Neural progenitor cell (in vitro differentiated cells): ENCODE data around the gene HTT. TPM values are rescaled to one million over a fixed set of nuclear protein-coding genes. Genes with fewer than 3 reads are reported as not detected.
A peak's percentile ranks its signal among the peaks of the same experiment; 100 is the strongest.

ENCODE experiments used
- DNase-seq: peaks from one replicate; pipeline ENCODE4 v3.0.0-alpha.2; 2016; ENCODE audit warnings: low spot score
- H2AFZ ChIP-seq: fragments of 200-600 bp; sonication (generic); replicated peaks from 2 replicates; pipeline ENCODE4 v1.6.1; 2016; ENCODE audit warnings: antibody characterized with exemption
- H3F3A ChIP-seq: fragments of 200-600 bp; sonication (generic); 2 replicates; pipeline ENCODE4 v1.6.1; 2016; ENCODE audit warnings: antibody characterized with exemption, low read depth
- H3K27ac ChIP-seq: fragments of 200-600 bp; sonication (generic); 2 replicates; pipeline ENCODE4 v1.5.1; 2016; ENCODE audit warnings: mild to moderate bottlenecking
- H3K27me3 ChIP-seq: fragments of 200-600 bp; sonication (generic); 2 replicates; pipeline ENCODE4 v1.6.1; 2016; ENCODE audit warnings: mild to moderate bottlenecking, moderate library complexity
- H3K36me3 ChIP-seq: fragments of 200-600 bp; sonication (generic); 2 replicates; pipeline ENCODE4 v1.5.1; 2016
- H3K4me1 ChIP-seq: fragments of 200-600 bp; sonication (generic); 2 replicates; pipeline ENCODE4 v1.6.1; 2016; ENCODE audit warnings: mixed run types
- H3K4me2 ChIP-seq: fragments of 200-600 bp; sonication (generic); 2 replicates; pipeline ENCODE4 v1.6.1; 2016
- H3K4me3 ChIP-seq: fragments of 200-600 bp; sonication (generic); 2 replicates; pipeline ENCODE4 v1.5.1; 2016
- H3K79me2 ChIP-seq: fragments of 200-600 bp; sonication (generic); 2 replicates; pipeline ENCODE4 v1.6.1; 2016; ENCODE audit warnings: low read depth
- H3K9ac ChIP-seq: fragments of 200-600 bp; sonication (generic); 2 replicates; pipeline ENCODE4 v1.6.1; 2016
- H3K9me3 ChIP-seq: fragments of 200-600 bp; sonication (generic); 2 replicates; pipeline ENCODE4 v1.5.1; 2016; ENCODE audit warnings: low read depth
- H4K20me1 ChIP-seq: fragments of 200-600 bp; sonication (generic); 2 replicates; pipeline ENCODE4 v1.6.1; 2016; ENCODE audit warnings: low read depth
- H3K27ac Mint-ChIP-seq: 3 replicates; pipeline ENCODE4 v1.8.0; 2021; ENCODE audit warnings: mixed read lengths
- H3K27me3 Mint-ChIP-seq: 2 replicates; pipeline ENCODE4 v1.8.0; 2022; ENCODE audit warnings: low read depth, mild to moderate bottlenecking, inconsistent platforms, moderate library complexity, mixed read lengths; ENCODE audit not compliant: insufficient read depth
- H3K36me3 Mint-ChIP-seq: 3 replicates; pipeline ENCODE4 v1.8.0; 2021; ENCODE audit warnings: mixed read lengths
- H3K4me1 Mint-ChIP-seq: 3 replicates; pipeline ENCODE4 v1.8.0; 2021; ENCODE audit warnings: mixed read lengths
- H3K4me3 Mint-ChIP-seq: 3 replicates; pipeline ENCODE4 v1.8.0; 2021; ENCODE audit warnings: mild to moderate bottlenecking, moderate library complexity, mixed read lengths
- H3K9me3 Mint-ChIP-seq: 3 replicates; pipeline ENCODE4 v1.8.0; 2020; ENCODE audit warnings: mixed read lengths
- CTCF ChIP-seq: fragments of 200-600 bp; sonication (generic); IDR thresholded peaks from 2 replicates; pipeline ENCODE4 v1.5.1; 2017; ENCODE audit warnings: antibody characterized with exemption, mild to moderate bottlenecking
- EZH2 ChIP-seq: fragments of 200-600 bp; sonication (generic); IDR thresholded peaks from 2 replicates; pipeline ENCODE4 v1.6.1; 2017; ENCODE audit warnings: antibody characterized with exemption, mild to moderate bottlenecking, moderate library complexity
- EZH2phosphoT487 ChIP-seq: fragments of 200-600 bp; sonication (generic); IDR thresholded peaks from 2 replicates; pipeline ENCODE4 v1.6.1; 2017; ENCODE audit warnings: antibody characterized with exemption
- total RNA-seq: library from RNA; depleted of rRNA; stranded (reverse); fragments of >200 nt; gene quantifications from 2 replicates; pipeline ENCODE4 v1.2.3, GENCODE V29; 2015; ENCODE audit warnings: low replicate concordance

Gene HTT
- total RNA-seq, 1 donor from 2014 or later: 38.9 TPM

DNA sequence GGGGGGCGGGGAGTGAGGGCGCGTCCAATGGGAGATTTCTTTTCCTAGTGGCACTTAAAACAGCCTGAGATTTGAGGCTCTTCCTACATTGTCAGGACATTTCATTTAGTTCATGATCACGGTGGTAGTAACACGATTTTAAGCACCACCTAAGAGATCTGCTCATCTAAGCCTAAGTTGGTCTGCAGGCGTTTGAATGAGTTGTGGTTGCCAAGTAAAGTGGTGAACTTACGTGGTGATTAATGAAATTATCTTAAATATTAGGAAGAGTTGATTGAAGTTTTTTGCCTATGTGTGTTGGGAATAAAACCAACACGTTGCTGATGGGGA is 1.1 kb downstream of the HTT start:
- Histone ChIP-seq H4K20me1 (peaks cover 51% of the 10 kb centered on the region), H3K9ac (peak overlapping the region; percentile 87), H3K4me3 (peak overlapping the region; percentile 95), H3K79me2 (peaks cover 57% of the 10 kb centered on the region), H3K27me3 (no peaks in the 10 kb centered on the region), H3F3A (peaks cover 12% of the 10 kb centered on the region), H3K4me2 (peak overlapping the region; percentile 89), H3K27ac (no peak overlapping the region), H3K36me3 (no peaks in the 10 kb centered on the region), H3K4me1 (peaks cover 16% of the 10 kb centered on the region), H2AFZ (no peak overlapping the region), H3K9me3 (no peaks in the 10 kb centered on the region)
- no peak for DNase-seq
- TF ChIP-seq CTCF: no peak
- TF ChIP-seq EZH2phosphoT487: no peak
- TF ChIP-seq EZH2: no peak
- peaks cover 15% of the 10 kb centered on the region for H3K4me1 Mint-ChIP-seq
- peaks cover 5% of the 10 kb centered on the region for H3K27me3 Mint-ChIP-seq
- H3K9me3 Mint-ChIP-seq: no peaks in the 10 kb centered on the region
- peak overlapping the region; percentile 97 for H3K4me3 Mint-ChIP-seq
- H3K36me3 Mint-ChIP-seq: peaks cover 4% of the 10 kb centered on the region
- H3K27ac Mint-ChIP-seq: peak overlapping the region; percentile 5

- Mint-ChIP-seq H3K9me3 (no peaks in the 10 kb centered on the region), H3K27me3 (peaks cover 4% of the 10 kb centered on the region), H3K36me3 (peaks cover 7% of the 10 kb centered on the region), H3K4me3 (no peak overlapping the region), H3K4me1 (peaks cover 15% of the 10 kb centered on the region), H3K27ac (no peak overlapping the region)
- Histone ChIP-seq H3K4me1 (peaks cover 16% of the 10 kb centered on the region), H4K20me1 (peaks cover 69% of the 10 kb centered on the region), H3K27me3 (no peaks in the 10 kb centered on the region), H3K79me2 (peaks cover 79% of the 10 kb centered on the region), H3K9me3 (no peaks in the 10 kb centered on the region), H3K9ac (no peak overlapping the region), H3K4me2 (no peak overlapping the region), H3F3A (peaks cover 12% of the 10 kb centered on the region), H3K4me3 (no peak overlapping the region), H3K27ac (no peak overlapping the region), H2AFZ (no peak overlapping the region), H3K36me3 (no peaks in the 10 kb centered on the region)
- no peak for DNase-seq
- no peak for TF ChIP-seq EZH2phosphoT487
- TF ChIP-seq CTCF: no peak
- no peak for TF ChIP-seq EZH2
Observed at GRCh38 chr4:3077796-3078195, 3.3 kb downstream of the HTT start.

DNA sequence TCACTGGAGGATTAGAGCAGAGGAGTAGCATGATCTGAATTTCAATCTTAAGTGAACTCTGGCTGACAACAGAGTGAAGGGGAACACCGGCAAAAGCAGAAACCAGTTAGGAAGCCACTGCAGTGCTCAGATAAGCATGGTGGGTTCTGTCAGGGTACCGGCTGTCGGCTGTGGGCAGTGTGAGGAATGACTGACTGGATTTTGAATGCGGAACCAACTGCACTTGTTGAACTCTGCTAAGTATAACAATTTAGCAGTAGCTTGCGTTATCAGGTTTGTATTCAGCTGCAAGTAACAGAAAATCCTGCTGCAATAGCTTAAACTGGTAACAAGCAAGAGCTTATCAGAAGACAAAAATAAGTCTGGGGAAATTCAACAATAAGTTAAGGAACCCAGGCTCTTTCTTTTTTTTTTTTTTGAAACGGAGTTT is 5.2 kb downstream of the HTT start:
- Histone ChIP-seq H3K79me2 (peaks cover 98% of the 10 kb centered on the region), H3K27me3 (no peaks in the 10 kb centered on the region), H4K20me1 (peaks cover 79% of the 10 kb centered on the region), H3K4me1 (peaks cover 9% of the 10 kb centered on the region), H3K4me2 (no peak overlapping the region), H2AFZ (no peak overlapping the region), H3K36me3 (no peaks in the 10 kb centered on the region), H3K4me3 (no peak overlapping the region), H3K9ac (no peak overlapping the region), H3K9me3 (no peaks in the 10 kb centered on the region), H3F3A (peaks cover 12% of the 10 kb centered on the region), H3K27ac (no peak overlapping the region)
- Mint-ChIP-seq H3K27me3 (no peaks in the 10 kb centered on the region), H3K9me3 (no peaks in the 10 kb centered on the region), H3K4me3 (no peak overlapping the region), H3K4me1 (peaks cover 15% of the 10 kb centered on the region), H3K36me3 (peaks cover 8% of the 10 kb centered on the region), H3K27ac (no peak overlapping the region)
- TF ChIP-seq EZH2phosphoT487 (no peak), EZH2 (no peak)
- DNase-seq: no peak

DNA sequence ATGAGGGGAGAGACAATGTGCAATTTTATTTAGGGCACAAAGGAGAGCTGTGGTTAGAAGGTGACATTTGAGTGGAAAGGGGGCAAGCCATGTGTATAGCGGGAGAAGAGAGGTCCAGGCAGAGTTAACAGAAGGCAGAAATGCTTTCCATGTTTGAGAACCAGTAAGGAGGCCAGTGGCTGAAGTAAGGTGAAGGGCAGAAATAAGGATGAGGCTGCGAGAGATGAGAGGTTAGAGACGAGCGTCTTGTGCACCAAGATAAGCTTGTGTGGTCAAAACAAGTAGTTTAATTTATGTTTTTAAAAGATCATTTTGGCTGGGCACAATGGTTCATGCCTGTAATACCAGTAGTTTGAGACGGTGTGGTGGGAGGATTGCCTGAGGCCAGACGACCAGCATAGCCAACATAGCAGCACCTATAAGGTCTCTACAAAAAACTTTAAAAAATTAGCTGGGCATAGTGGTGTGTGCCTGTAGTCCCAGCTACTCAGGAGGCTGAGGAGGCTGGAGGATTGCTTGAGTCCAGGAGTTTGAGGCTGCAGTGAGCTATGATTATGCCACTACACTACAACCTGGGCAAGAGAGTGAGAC is 8.5 kb downstream of the HTT start:
- peaks cover 13% of the 10 kb centered on the region for H3K36me3 Mint-ChIP-seq
- no peaks in the 10 kb centered on the region for H3K9me3 Mint-ChIP-seq
- no peak overlapping the region for H3K4me3 Mint-ChIP-seq
- H3K27me3 Mint-ChIP-seq: no peaks in the 10 kb centered on the region
- Histone ChIP-seq H3F3A (no peaks in the 10 kb centered on the region), H4K20me1 (peaks cover 68% of the 10 kb centered on the region), H3K27me3 (no peaks in the 10 kb centered on the region), H3K79me2 (peaks cover 96% of the 10 kb centered on the region), H3K4me3 (no peak overlapping the region), H3K9ac (no peak overlapping the region), H3K4me2 (no peak overlapping the region), H3K36me3 (no peaks in the 10 kb centered on the region), H3K4me1 (no peaks in the 10 kb centered on the region), H3K9me3 (no peaks in the 10 kb centered on the region), H2AFZ (no peak overlapping the region), H3K27ac (no peak overlapping the region)
- H3K4me1 Mint-ChIP-seq: peaks cover 2% of the 10 kb centered on the region
- no peak overlapping the region for H3K27ac Mint-ChIP-seq
- TF ChIP-seq EZH2phosphoT487 (no peak), EZH2 (no peak), CTCF (no peak)
- no peak for DNase-seq
